Neural cell (in vitro differentiated cells): ENCODE results near the gene GRIPAP1. TPM values are rescaled to one million over a fixed set of nuclear protein-coding genes. Genes with fewer than 3 reads are reported as not detected.

Source experiments
- H2AFZ ChIP-seq: fragments of 200-600, 300-800 bp; sonication (generic), shearing (Covaris generic); 2 replicates; pipeline ENCODE4 v1.6.0; 2014; ENCODE audit warnings: low read depth, mild to moderate bottlenecking, antibody characterized with exemption, low read length, moderate library complexity
- H3F3A ChIP-seq: fragments of 200-600 bp; shearing (Covaris generic); 2 replicates; pipeline ENCODE4 v1.6.1; 2016; ENCODE audit warnings: mild to moderate bottlenecking, moderate library complexity, mixed read lengths, antibody characterized with exemption, low read length; ENCODE audit not compliant: insufficient read depth, poor library complexity, severe bottlenecking
- H3K27ac ChIP-seq: fragments of 200-600, 300-800 bp; sonication (generic), shearing (Covaris generic); 2 replicates; pipeline ENCODE4 v1.5.1; 2014; ENCODE audit warnings: mild to moderate bottlenecking, low read length, moderate library complexity
- H3K27me3 ChIP-seq: fragments of 300-800, 200-600 bp; sonication (generic), shearing (Covaris generic); 2 replicates; pipeline ENCODE4 v1.6.0; 2014; ENCODE audit warnings: mild to moderate bottlenecking, low read depth, low read length, moderate library complexity; ENCODE audit not compliant: insufficient read depth
- H3K36me3 ChIP-seq: fragments of 300-800, 200-600 bp; sonication (generic), shearing (Covaris generic); 2 replicates; pipeline ENCODE4 v1.5.1; 2014; ENCODE audit warnings: mild to moderate bottlenecking, antibody characterized with exemption, low read length, moderate library complexity; ENCODE audit not compliant: insufficient read depth
- H3K4me2 ChIP-seq: fragments of 300-800, 200-600 bp; sonication (generic), shearing (Covaris generic); 2 replicates; pipeline ENCODE4 v1.6.0; 2014; ENCODE audit warnings: mild to moderate bottlenecking, low read length
- H3K4me3 ChIP-seq: fragments of 300-800, 200-600 bp; sonication (generic), shearing (Covaris generic); 2 replicates; pipeline ENCODE4 v1.5.1; 2014; ENCODE audit warnings: mild to moderate bottlenecking, low read length, moderate library complexity
- H3K79me2 ChIP-seq: fragments of 200-600 bp; shearing (Covaris generic); replicated peaks from 2 replicates; pipeline ENCODE4 v1.6.0; 2014; ENCODE audit warnings: mild to moderate bottlenecking, low read length, moderate library complexity; ENCODE audit not compliant: insufficient read depth
- H3K9ac ChIP-seq: fragments of 300-800, 200-600 bp; sonication (generic), shearing (Covaris generic); 2 replicates; pipeline ENCODE4 v1.6.1; 2016; ENCODE audit warnings: mild to moderate bottlenecking, low read length, mixed read lengths
- H3K9me2 ChIP-seq: fragments of 200-600 bp; shearing (Covaris generic); 2 replicates; pipeline ENCODE4 v1.6.1; 2016; ENCODE audit warnings: mild to moderate bottlenecking, low read length, mixed read lengths; ENCODE audit not compliant: insufficient read depth
- H3K9me3 ChIP-seq: fragments of 200-600, 300-800 bp; sonication (generic), shearing (Covaris generic); 2 replicates; pipeline ENCODE4 v1.6.1; 2016; ENCODE audit warnings: mild to moderate bottlenecking, mixed run types, low read length, moderate library complexity, mixed read lengths
- H4K20me1 ChIP-seq: fragments of 200-600 bp; shearing (Covaris generic); 2 replicates; pipeline ENCODE4 v1.6.1; 2016; ENCODE audit warnings: mild to moderate bottlenecking, mixed run types; ENCODE audit not compliant: insufficient read depth
- EP300 ChIP-seq: fragments of 450-650 bp; conservative IDR thresholded peaks from 2 replicates; pipeline ENCODE4 v1.6.1; 2014; ENCODE audit warnings: antibody characterized with exemption, mild to moderate bottlenecking, moderate library complexity; ENCODE audit not compliant: poor library complexity, severe bottlenecking
- EZH2 ChIP-seq: fragments of 200-600, 300-800 bp; shearing (Covaris generic), sonication (generic); IDR thresholded peaks from 2 replicates; pipeline ENCODE4 v1.6.1; 2014; ENCODE audit warnings: antibody characterized with exemption, low read length, borderline replicate concordance, mild to moderate bottlenecking; ENCODE audit not compliant: insufficient read depth, poor library complexity, severe bottlenecking
- MXI1 ChIP-seq: fragments of 450-650 bp; conservative IDR thresholded peaks from 2 replicates; pipeline ENCODE4 v1.6.1; 2014; ENCODE audit warnings: antibody characterized with exemption, mild to moderate bottlenecking; ENCODE audit not compliant: poor library complexity, severe bottlenecking
- POLR2AphosphoS5 ChIP-seq: IDR thresholded peaks from 2 replicates; pipeline ENCODE4 v1.6.1; 2012
- RAD21 ChIP-seq: fragments of 450-650 bp; conservative IDR thresholded peaks from 2 replicates; pipeline ENCODE4 v1.6.1; 2014; ENCODE audit warnings: antibody characterized with exemption, mild to moderate bottlenecking, moderate library complexity
- SMC3 ChIP-seq: fragments of 450-650 bp; conservative IDR thresholded peaks from 2 replicates; pipeline ENCODE4 v1.6.1; 2014; ENCODE audit warnings: antibody characterized with exemption, mild to moderate bottlenecking, moderate library complexity; ENCODE audit not compliant: poor library complexity
- TAF1 ChIP-seq: IDR thresholded peaks from 2 replicates; pipeline ENCODE4 v1.6.1; 2012; ENCODE audit warnings: low read depth
- polyA plus RNA-seq: library from polyadenylated mRNA; depleted of rRNA; stranded (reverse); fragments of >200 nt; gene quantifications from 2 replicates; pipeline ENCODE4 v1.2.3, GENCODE V29; 2014
- TF ChIP-seq, protein P1 (sequence below): IDR thresholded peaks from 2 replicates; pipeline ENCODE4 v1.6.1; 2012; ENCODE audit warnings: borderline replicate concordance
- TF ChIP-seq, protein P2 (sequence below): fragments of 450-650 bp; IDR thresholded peaks from 2 replicates; pipeline ENCODE4 v1.5.1; 2014; ENCODE audit warnings: antibody characterized with exemption, mild to moderate bottlenecking, moderate library complexity; ENCODE audit not compliant: poor library complexity, severe bottlenecking

The GRIPAP1 gene
- polyA plus RNA-seq, 1 donor from 2014 or later = 134 TPM

DNA sequence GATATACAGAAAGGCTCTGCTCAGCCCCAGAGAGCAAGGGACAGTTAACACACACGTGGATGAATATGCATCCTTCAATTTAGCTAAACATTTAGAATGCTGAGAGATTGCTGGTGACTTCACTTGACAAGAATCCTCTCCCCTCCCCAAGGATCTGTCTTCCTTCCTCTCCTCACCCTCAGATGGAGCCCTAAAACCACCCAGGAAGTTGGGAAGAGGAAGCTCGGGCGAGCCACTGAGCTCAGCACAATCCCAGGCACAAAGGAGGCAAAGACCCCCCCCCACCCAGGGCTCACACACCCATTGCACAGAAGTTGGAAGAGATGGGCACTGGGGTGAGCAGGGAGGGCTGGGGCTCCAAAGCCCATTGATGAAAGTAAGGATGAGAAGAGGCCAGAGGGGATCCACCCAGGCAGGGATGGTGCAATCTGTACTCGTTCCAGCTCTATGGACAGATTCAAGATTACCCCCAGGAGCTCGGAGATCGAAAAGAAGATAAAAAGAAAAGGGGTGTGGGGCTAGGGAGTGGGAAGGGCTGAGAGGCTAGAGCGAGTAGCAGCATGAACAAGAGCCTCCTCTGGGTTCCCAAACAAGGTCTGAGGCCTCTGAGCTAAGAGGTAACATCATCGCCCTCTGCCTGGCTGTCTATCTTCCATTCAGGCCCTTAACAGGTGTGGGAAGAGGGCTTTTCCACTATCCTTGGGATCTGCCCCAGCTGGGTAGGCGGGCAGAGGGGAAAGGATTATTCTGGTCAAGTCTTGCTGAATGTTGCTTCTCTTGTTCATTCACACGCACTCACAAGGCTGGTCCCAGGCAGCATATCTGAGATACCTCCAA is 39.9 kb upstream of the GRIPAP1 start:
- H4K20me1 ChIP-seq = no peaks in the 10 kb centered on the region

DNA sequence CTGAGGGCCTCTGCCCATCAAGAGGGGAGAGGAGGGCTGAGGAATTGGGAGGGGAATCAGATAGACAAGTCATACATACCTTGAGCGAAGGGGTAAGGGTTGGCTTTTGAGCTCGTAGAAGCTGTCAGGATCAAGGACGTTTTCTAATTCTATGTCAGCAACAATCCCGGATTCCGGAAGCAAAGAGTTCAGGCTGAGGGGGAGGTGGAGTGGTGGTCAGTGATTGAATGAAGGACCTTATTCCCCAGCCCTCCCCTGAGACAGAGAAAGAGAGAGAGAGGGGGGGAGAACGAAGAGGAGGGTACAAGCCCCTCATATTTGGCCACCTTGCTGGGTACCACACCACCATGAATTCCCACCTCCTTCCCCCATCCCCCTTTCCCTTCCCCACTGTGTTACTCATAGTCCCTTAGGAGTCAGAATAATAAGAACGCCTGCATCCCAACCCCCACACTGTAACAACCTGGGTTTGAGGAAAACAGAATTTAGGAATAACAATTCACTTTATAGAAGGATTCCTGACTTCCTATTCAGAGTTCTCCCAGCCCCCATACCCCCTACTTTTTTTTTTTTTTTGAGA is 38.4 kb upstream of the GRIPAP1 start:
- H3K36me3 ChIP-seq = no peaks in the 10 kb centered on the region
- no peaks in the 10 kb centered on the region for H3K27me3 ChIP-seq
- H3K79me2 ChIP-seq = peaks cover 6% of the 10 kb centered on the region
- H3K4me3 ChIP-seq = no peak overlapping the region
- TF ChIP-seq EZH2 (no peak), EP300 (no peak), POLR2AphosphoS5 (no peak), SMC3 (no peak), MXI1 (no peak), RAD21 (no peak)
- TF ChIP-seq, protein P1, sequence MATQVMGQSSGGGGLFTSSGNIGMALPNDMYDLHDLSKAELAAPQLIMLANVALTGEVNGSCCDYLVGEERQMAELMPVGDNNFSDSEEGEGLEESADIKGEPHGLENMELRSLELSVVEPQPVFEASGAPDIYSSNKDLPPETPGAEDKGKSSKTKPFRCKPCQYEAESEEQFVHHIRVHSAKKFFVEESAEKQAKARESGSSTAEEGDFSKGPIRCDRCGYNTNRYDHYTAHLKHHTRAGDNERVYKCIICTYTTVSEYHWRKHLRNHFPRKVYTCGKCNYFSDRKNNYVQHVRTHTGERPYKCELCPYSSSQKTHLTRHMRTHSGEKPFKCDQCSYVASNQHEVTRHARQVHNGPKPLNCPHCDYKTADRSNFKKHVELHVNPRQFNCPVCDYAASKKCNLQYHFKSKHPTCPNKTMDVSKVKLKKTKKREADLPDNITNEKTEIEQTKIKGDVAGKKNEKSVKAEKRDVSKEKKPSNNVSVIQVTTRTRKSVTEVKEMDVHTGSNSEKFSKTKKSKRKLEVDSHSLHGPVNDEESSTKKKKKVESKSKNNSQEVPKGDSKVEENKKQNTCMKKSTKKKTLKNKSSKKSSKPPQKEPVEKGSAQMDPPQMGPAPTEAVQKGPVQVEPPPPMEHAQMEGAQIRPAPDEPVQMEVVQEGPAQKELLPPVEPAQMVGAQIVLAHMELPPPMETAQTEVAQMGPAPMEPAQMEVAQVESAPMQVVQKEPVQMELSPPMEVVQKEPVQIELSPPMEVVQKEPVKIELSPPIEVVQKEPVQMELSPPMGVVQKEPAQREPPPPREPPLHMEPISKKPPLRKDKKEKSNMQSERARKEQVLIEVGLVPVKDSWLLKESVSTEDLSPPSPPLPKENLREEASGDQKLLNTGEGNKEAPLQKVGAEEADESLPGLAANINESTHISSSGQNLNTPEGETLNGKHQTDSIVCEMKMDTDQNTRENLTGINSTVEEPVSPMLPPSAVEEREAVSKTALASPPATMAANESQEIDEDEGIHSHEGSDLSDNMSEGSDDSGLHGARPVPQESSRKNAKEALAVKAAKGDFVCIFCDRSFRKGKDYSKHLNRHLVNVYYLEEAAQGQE = no peak
- TF ChIP-seq, protein P2, sequence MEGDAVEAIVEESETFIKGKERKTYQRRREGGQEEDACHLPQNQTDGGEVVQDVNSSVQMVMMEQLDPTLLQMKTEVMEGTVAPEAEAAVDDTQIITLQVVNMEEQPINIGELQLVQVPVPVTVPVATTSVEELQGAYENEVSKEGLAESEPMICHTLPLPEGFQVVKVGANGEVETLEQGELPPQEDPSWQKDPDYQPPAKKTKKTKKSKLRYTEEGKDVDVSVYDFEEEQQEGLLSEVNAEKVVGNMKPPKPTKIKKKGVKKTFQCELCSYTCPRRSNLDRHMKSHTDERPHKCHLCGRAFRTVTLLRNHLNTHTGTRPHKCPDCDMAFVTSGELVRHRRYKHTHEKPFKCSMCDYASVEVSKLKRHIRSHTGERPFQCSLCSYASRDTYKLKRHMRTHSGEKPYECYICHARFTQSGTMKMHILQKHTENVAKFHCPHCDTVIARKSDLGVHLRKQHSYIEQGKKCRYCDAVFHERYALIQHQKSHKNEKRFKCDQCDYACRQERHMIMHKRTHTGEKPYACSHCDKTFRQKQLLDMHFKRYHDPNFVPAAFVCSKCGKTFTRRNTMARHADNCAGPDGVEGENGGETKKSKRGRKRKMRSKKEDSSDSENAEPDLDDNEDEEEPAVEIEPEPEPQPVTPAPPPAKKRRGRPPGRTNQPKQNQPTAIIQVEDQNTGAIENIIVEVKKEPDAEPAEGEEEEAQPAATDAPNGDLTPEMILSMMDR = no peak
- H3K4me2 ChIP-seq = no peak overlapping the region
- no peak overlapping the region for H3K9ac ChIP-seq
- no peak overlapping the region for H3K27ac ChIP-seq
- H3K9me3 ChIP-seq = no peaks in the 10 kb centered on the region
- H3F3A ChIP-seq = no peaks in the 10 kb centered on the region
- no peaks in the 10 kb centered on the region for H4K20me1 ChIP-seq
- H2AFZ ChIP-seq = no peak overlapping the region
- no peaks in the 10 kb centered on the region for H3K9me2 ChIP-seq

More for the DNA sequence above, 39.9 kb upstream of the GRIPAP1 start:
- Histone ChIP-seq H3F3A (no peaks in the 10 kb centered on the region), H2AFZ (no peak overlapping the region), H3K4me2 (peak overlapping the region; percentile 51), H3K27me3 (no peaks in the 10 kb centered on the region), H3K9me3 (no peaks in the 10 kb centered on the region), H3K4me3 (peak overlapping the region; percentile 77), H3K9me2 (no peaks in the 10 kb centered on the region), H3K36me3 (no peaks in the 10 kb centered on the region), H3K9ac (peak overlapping the region; percentile 79), H3K79me2 (peaks cover 6% of the 10 kb centered on the region), H3K27ac (peak overlapping the region; percentile 74)
- TF ChIP-seq MXI1 = no peak
- no peak for TF ChIP-seq TAF1
